BLaER1 (cell line): Measurements from ENCODE around the gene FCN3.

Experiments used
- H3K27ac ChIP-seq: shearing (Covaris generic); formaldehyde crosslinking; 2 replicates; pipeline ENCODE4 v1.8.1; 2022
- H3K27me3 ChIP-seq: shearing (Covaris generic); formaldehyde crosslinking; 2 replicates; pipeline ENCODE4 v1.8.1; 2022
- H3K36me3 ChIP-seq: shearing (Covaris generic); formaldehyde crosslinking; 2 replicates; pipeline ENCODE4 v1.8.1; 2022
- H3K4me1 ChIP-seq: shearing (Covaris generic); formaldehyde crosslinking; 2 replicates; pipeline ENCODE4 v1.8.1; 2022
- H3K4me2 ChIP-seq: shearing (Covaris generic); formaldehyde crosslinking; 2 replicates; pipeline ENCODE4 v1.8.1; 2022
- H3K4me3 ChIP-seq: shearing (Covaris generic); formaldehyde crosslinking; 2 replicates; pipeline ENCODE4 v1.8.1; 2022
- H3K9ac ChIP-seq: shearing (Covaris generic); formaldehyde crosslinking; 2 replicates; pipeline ENCODE4 v1.8.1; 2022
- H3K9me3 ChIP-seq: shearing (Covaris generic); formaldehyde crosslinking; 2 replicates; pipeline ENCODE4 v1.8.1; 2022
- H4K20me1 ChIP-seq: shearing (Covaris generic); formaldehyde crosslinking; 2 replicates; pipeline ENCODE4 v1.8.1; 2022
- Cebpa-rat ChIP-seq: shearing (Covaris generic); IDR thresholded peaks from 2 replicates; pipeline ENCODE4 v1.8.1; 2022

The FCN3 gene

GRCh38 chr1:27368869-27369582 is 5.6 kb downstream of the FCN3 start:
- Histone ChIP-seq H3K9ac (peak overlapping the region; percentile 15; the same call in 1 of the 2 replicates), H3K4me2 (peak overlapping the region; percentile 61), H3K9me3 (no peaks in the 10 kb centered on the region), H4K20me1 (no peaks in the 10 kb centered on the region), H3K27me3 (no peaks in the 10 kb centered on the region), H3K4me1 (peaks cover 76% of the 10 kb centered on the region), H3K36me3 (no peaks in the 10 kb centered on the region), H3K4me3 (no peak overlapping the region), H3K27ac (peak overlapping the region; percentile 44; the same call in 1 of the 2 replicates)
- no peak for TF ChIP-seq Cebpa-rat

GRCh38 chr1:27367160-27367650 is 7.4 kb downstream of the FCN3 start:
- Histone ChIP-seq H3K4me2 (peak overlapping the region; percentile 98), H3K36me3 (no peaks in the 10 kb centered on the region), H3K9ac (peak overlapping the region; percentile 81), H3K4me3 (peak overlapping the region; percentile 76), H3K4me1 (peaks cover 69% of the 10 kb centered on the region), H3K27ac (peak overlapping the region; percentile 75; the same call in 1 of the 2 replicates), H3K9me3 (no peaks in the 10 kb centered on the region), H4K20me1 (no peaks in the 10 kb centered on the region), H3K27me3 (no peaks in the 10 kb centered on the region)
- no peak for TF ChIP-seq Cebpa-rat

- no peaks in the 10 kb centered on the region for H4K20me1 ChIP-seq
- peaks cover 63% of the 10 kb centered on the region for H3K4me1 ChIP-seq
- H3K4me3 ChIP-seq = peak within 1 kb of the TSS; percentile 76
- peak within 1 kb of the TSS; percentile 98 for H3K4me2 ChIP-seq
- H3K9ac ChIP-seq = peak within 1 kb of the TSS; percentile 81
- H3K27ac ChIP-seq = peak within 1 kb of the TSS; percentile 75
- H3K9me3 ChIP-seq = no peaks in the 10 kb centered on the region
- no peaks in the 10 kb centered on the region for H3K36me3 ChIP-seq
- no peak for TF ChIP-seq Cebpa-rat
- H3K27me3 ChIP-seq = no peaks in the 10 kb centered on the region
These were observed 8.0 kb downstream of the FCN3 start, which contains the start of gene MAP3K6 for GRCh38 chr1:27366411-27367159. Gene MAP3K6 (minus strand): TSS chr1:27366961. CDS start chr1:27366597, 364 bp downstream.

- H3K27me3 ChIP-seq = no peaks in the 10 kb centered on the region
- no peak for TF ChIP-seq Cebpa-rat
- H3K9ac ChIP-seq = peak overlapping the region; percentile 81
- peak overlapping the region; percentile 98 for H3K4me2 ChIP-seq
- H3K4me3 ChIP-seq = peak overlapping the region; percentile 76
- H3K36me3 ChIP-seq = no peaks in the 10 kb centered on the region
- no peaks in the 10 kb centered on the region for H4K20me1 ChIP-seq
- H3K27ac ChIP-seq = peak overlapping the region; percentile 75
- peaks cover 67% of the 10 kb centered on the region for H3K4me1 ChIP-seq
- no peaks in the 10 kb centered on the region for H3K9me3 ChIP-seq
These were observed 8.6 kb downstream of the FCN3 start for GRCh38 chr1:27366113-27366410.

- Histone ChIP-seq H3K4me3 (peak overlapping the region; percentile 76), H3K4me2 (peak overlapping the region; percentile 98), H3K27me3 (no peaks in the 10 kb centered on the region; the same call in 1 of the 2 replicates), H3K9ac (peak overlapping the region; percentile 81), H3K4me1 (peaks cover 71% of the 10 kb centered on the region), H4K20me1 (no peaks in the 10 kb centered on the region), H3K9me3 (no peaks in the 10 kb centered on the region), H3K36me3 (no peaks in the 10 kb centered on the region), H3K27ac (peak overlapping the region; percentile 75)
- TF ChIP-seq Cebpa-rat = no peak
These were observed 9.1 kb downstream of the FCN3 start for GRCh38 chr1:27365372-27366112.

GRCh38 chr1:27364696-27365371 is 9.8 kb downstream of the FCN3 start:
- Histone ChIP-seq H3K4me1 (peaks cover 69% of the 10 kb centered on the region), H3K27ac (peak overlapping the region; percentile 2; the same call in 1 of the 2 replicates), H3K4me3 (no peak overlapping the region), H4K20me1 (no peaks in the 10 kb centered on the region), H3K27me3 (peaks cover 3% of the 10 kb centered on the region; the same call in 1 of the 2 replicates), H3K36me3 (no peaks in the 10 kb centered on the region), H3K9ac (0 out of 2 replicates have a peak overlapping the region, but pooled peaks have one; percentile 3), H3K4me2 (peak overlapping the region; percentile 98), H3K9me3 (no peaks in the 10 kb centered on the region)
- TF ChIP-seq Cebpa-rat = peak; percentile 58; the same call in 1 of the 2 replicates

- Histone ChIP-seq H4K20me1 (no peaks in the 10 kb centered on the region), H3K4me3 (no peak overlapping the region), H3K27me3 (peaks cover 10% of the 10 kb centered on the region; the same call in 1 of the 2 replicates), H3K4me1 (peaks cover 67% of the 10 kb centered on the region), H3K27ac (no peak overlapping the region), H3K36me3 (no peaks in the 10 kb centered on the region), H3K4me2 (peak overlapping the region; percentile 98), H3K9me3 (no peaks in the 10 kb centered on the region), H3K9ac (0 out of 2 replicates have a peak overlapping the region, but pooled peaks have one; percentile 3)
- no peak for TF ChIP-seq Cebpa-rat
These were observed 10.6 kb downstream of the FCN3 start for GRCh38 chr1:27363766-27364695.

- TF ChIP-seq Cebpa-rat = no peak
- peak overlapping the region; percentile 95; the same call in 1 of the 2 replicates for H3K4me2 ChIP-seq
These were observed 13.1 kb downstream of the FCN3 start for GRCh38 chr1:27361553-27361952.

More at GRCh38 chr1:27361553-27361952, 13.1 kb downstream of the FCN3 start:
- Histone ChIP-seq H3K27ac (no peak overlapping the region), H3K4me1 (peaks cover 61% of the 10 kb centered on the region), H3K9ac (no peak overlapping the region), H3K4me3 (no peak overlapping the region), H3K36me3 (no peaks in the 10 kb centered on the region), H4K20me1 (no peaks in the 10 kb centered on the region), H3K9me3 (no peaks in the 10 kb centered on the region), H3K27me3 (peaks cover 10% of the 10 kb centered on the region; the same call in 1 of the 2 replicates)
